ENCODE results near the gene TBL1X. TPM values are rescaled to one million over a fixed set of nuclear protein-coding genes. Genes with fewer than 3 reads are reported as not detected.

Gene TBL1X
- total and polyA plus RNA-seq, 7 donors, result 2.0 to 17.6 (median 7.8) TPM

DNA sequence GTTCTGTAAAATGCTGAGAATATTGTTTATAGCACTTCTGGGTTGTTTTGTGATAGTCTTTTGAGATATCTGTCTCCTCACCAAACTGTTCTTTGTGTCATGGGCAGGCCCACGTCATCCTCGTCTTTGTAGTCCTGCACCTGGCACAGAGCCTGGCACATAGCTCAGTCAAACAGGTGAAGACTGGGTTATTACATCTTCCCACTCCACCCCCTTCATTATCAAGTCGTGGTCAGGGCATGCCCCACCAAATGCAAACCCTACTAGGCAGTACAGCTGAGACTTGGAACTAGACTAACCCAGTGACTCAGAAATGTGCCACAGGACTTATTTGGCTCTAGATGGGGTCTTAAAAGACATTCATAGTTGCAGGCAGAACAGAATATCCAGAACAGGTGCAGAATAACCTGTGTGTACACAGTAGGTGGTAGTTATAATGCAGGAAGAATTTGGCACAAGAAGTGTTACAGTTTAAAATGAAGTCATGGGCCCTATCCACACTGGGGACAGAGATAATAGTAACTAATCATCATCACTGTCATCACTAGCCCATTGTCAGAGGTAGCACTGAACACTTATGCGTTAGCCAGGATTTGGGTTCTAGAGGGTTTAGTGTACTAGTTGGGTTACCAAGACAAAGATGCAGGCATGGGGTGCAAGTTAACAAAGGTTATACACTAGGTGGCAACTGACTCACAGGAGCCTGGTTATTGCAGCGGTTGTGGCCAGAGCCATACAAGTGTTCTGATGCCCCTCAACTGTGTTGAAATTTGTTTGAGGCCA is 74.9 kb downstream of the TBL1X start:
- no peak overlapping the region for H3K4me3 ChIP-seq
- peak in 2 of 4 donors; percentile 32 to 67 for ATAC-seq
- TF ChIP-seq CTCF (IDR thresholded peaks at IDR 0.05), result no peak

GRCh38 chrX:9542106-9542760 is 77.4 kb downstream of the TBL1X start:
- WGBS, 3 donors, result 54 to 72% (median 60%) methylated on average over 13 of the region's 13 CpGs
- Histone ChIP-seq H3K27ac (peak overlapping the region; percentile 36), H3K4me3 (peak overlapping the region; percentile 30), H3K27me3 (ENCODE audit: insufficient read depth in 3 of 3, low read length in 2 of 3) (no peaks in the 10 kb centered on the region), H3K9me3 (no peaks in the 10 kb centered on the region), H3K4me1 (no peaks in the 10 kb centered on the region), H3K36me3 (ENCODE audit: insufficient read depth in 1 of 2, low read depth in 1 of 2) (no peaks in the 10 kb centered on the region)
- intact Hi-C loops (cut with DNase I), result no loop called here
- TF ChIP-seq CTCF (IDR thresholded peaks at IDR 0.05), result no peak
- ATAC-seq (peak; percentile 29 to 68 (median 48)), DNase-seq (no peak)

More for the DNA sequence above, 74.9 kb downstream of the TBL1X start:
- intact Hi-C loops (cut with DNase I), result no loop called here
- WGBS, 3 donors, result 58 to 74% (median 61%) methylated on average over 5 of the region's 5 CpGs
- H3K4me1 ChIP-seq, result no peaks in the 10 kb centered on the region
- no peaks in the 10 kb centered on the region for H3K27me3 ChIP-seq (ENCODE audit: insufficient read depth in 3 of 3, low read length in 2 of 3)
- H3K9me3 ChIP-seq, result no peaks in the 10 kb centered on the region
- H3K27ac ChIP-seq, result no peak overlapping the region
- H3K36me3 ChIP-seq (ENCODE audit: insufficient read depth in 1 of 2, low read depth in 1 of 2), result no peaks in the 10 kb centered on the region
- no peak for DNase-seq

DNA sequence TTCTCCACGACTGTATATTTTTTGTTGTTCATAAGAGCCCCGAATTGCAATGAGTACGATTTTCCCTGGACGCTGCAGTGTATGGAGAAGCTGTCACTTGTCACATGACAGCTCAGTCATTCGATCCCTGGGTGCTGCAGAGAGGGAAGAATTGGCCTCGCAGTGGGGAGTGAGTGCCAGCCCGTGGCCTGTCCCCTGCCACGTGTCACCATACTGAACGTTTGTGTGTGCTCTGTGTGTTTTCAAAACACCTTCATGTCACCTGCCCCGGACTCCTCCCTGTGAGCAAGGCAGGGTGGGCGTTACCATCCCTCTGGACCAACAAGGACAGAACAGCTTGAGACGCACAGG is 77.9 kb downstream of the TBL1X start:
- intact Hi-C loops (cut with DNase I), result no loop called here
- peak overlapping the region; percentile 30 for H3K4me3 ChIP-seq
- H3K36me3 ChIP-seq (ENCODE audit: insufficient read depth in 1 of 2, low read depth in 1 of 2), result no peaks in the 10 kb centered on the region
- ATAC-seq (peak; percentile 75 to 97 (median 88)), DNase-seq (no peak)
- H3K27ac ChIP-seq, result peak overlapping the region; percentile 36
- no peak for TF ChIP-seq CTCF (IDR thresholded peaks at IDR 0.05)
- no peaks in the 10 kb centered on the region for H3K27me3 ChIP-seq (ENCODE audit: insufficient read depth in 3 of 3, low read length in 2 of 3)
- H3K9me3 ChIP-seq, result no peaks in the 10 kb centered on the region
- 39 to 42% (median 40%) methylated on average over 11 to 12 of the region's 12 CpGs for WGBS, 3 donors
- H3K4me1 ChIP-seq, result no peaks in the 10 kb centered on the region

- no peak for TF ChIP-seq CTCF (IDR thresholded peaks at IDR 0.05)
- H3K36me3 ChIP-seq (ENCODE audit: insufficient read depth in 1 of 2, low read depth in 1 of 2), result no peaks in the 10 kb centered on the region
- H3K27me3 ChIP-seq (ENCODE audit: insufficient read depth in 3 of 3, low read length in 2 of 3), result no peaks in the 10 kb centered on the region
- no peak for ATAC-seq
- H3K4me1 ChIP-seq, result no peaks in the 10 kb centered on the region
- no peak overlapping the region for H3K4me3 ChIP-seq
- H3K27ac ChIP-seq, result no peak overlapping the region
- DNase-seq, result no peak
- intact Hi-C loops (cut with DNase I), result loop anchor here in 1 of 2 donors (10.0 kb wide), 1 partner anchor 91 kb away; the partner anchor contains the start of gene TBL1X
- WGBS, 3 donors, result 67 to 95% (median 70%) methylated on average over 2 of the region's 2 CpGs
- H3K9me3 ChIP-seq, result no peaks in the 10 kb centered on the region
Measured at GRCh38 chrX:9555354-9555753, 90.5 kb downstream of the TBL1X start.
